Forelimb muscle (tissue), 1 donor: Measurements from ENCODE around the gene NECTIN4. TPM values are rescaled to one million over a fixed set of nuclear protein-coding genes. Genes with fewer than 3 reads are reported as not detected.
"Not testable (repeated sequence)": the region's sequence is repeated elsewhere in the genome, so short reads cannot be mapped to it uniquely, and the experiment has no call there.

Experiments used
- DNase-seq: peaks from one replicate; pipeline ENCODE4 v3.0.0-alpha.2; 2013; ENCODE audit warnings: low read depth
- polyA plus RNA-seq: library from polyadenylated mRNA; unstranded; fragments of 120-200 nt; gene quantifications from one replicate; pipeline ENCODE4 v1.2.1, GENCODE V29; 2013; ENCODE audit not compliant: insufficient read length

The NECTIN4 gene
- polyA plus RNA-seq, 1 donor, result 0.09 TPM

DNA sequence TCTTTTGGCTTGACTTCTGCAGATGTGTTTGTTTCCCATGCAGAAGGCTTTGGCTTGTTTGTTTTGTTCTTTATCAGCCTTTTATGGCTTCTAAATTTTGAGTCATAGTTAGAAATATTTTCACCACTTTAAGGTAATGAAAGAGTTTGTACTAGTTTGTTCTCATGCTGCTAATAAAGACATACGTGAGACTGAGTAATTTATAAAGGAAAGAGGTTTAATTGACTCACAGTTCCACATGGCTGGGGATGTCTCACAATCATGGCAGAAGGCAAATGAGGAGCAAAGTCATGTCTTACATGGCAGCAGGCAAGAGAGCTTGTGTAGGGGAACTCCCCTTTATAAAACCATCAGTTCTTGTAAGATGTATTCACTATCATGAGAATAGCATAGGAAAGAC, 62.4 kb downstream of the NECTIN4 start:
- DNase-seq, result not testable (repeated sequence)

DNA sequence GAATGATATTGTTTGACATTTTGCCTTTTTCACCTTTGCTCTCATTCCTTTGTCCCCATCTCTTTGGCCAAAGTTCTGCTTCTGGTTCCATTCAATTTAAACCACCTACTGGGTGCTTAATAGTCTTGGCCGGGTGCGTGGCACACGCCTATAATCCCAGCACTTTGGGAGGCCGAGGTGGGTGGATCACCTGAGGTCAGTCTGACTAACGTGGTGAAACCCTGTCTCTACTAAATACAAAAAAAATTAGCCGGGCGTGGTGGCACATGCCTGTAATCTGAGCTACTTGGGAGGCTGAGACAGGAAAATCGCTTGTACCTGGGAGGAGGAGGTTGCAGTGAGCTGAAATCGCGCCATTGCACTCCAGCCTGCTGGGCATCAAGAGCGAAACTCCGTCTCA, 66.9 kb downstream of the NECTIN4 start:
- DNase-seq, result not testable (repeated sequence)

DNA sequence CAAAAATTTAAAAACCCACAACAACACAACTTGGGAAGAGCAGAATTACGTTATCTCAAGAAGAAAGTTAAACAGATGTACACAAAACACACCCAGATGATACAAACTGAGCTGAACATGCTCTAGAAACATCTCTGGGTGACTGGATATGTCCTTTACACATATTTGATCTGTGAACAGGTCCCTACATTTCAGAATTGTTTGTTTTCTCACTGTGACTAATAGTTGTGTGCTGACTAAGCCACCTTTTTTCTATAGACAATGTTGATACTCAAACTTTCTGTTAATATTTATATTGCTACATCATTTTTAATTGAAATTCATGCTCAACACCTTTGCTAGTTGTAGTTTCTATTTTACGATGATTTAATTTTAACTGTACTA, 67.4 kb downstream of the NECTIN4 start:
- DNase-seq, result no peak

DNA sequence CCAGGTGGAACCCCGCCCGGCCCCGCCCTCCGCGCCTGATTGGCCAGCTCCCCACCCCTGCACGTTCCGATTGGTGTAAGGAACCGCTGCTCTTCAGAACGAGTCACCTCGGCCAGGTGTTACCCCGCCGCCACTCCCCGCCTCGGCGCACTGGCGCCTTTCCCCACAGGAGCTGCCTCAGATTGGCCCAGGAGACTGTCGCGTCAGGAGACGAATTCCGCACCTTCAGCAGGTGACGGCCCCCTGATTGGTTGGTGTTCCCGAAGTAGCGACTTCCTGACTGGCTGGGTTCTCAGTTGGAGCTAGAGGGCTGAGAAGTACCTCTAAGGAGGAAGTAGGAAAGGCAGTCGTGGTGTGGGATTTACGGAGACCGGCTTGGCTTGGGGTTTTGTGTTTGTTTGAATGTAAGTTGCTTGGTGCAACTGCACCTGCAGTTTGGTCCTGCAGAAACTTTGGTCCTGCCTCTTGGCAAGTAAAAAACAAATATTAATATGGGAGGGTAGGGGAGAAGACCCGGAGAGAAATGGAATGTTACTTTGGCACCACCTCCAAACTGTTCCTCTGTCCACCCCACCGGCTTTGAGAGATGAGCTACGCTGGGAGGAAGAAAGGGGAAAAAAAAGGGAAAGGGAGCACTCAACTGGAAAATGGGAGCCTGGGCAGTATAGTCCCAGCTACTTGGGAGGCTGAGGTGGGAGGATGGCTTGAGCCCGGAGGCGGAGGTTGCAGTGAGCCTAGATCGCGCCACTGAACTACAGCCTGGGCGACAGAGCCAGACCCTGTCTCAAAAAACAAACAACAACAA, 68.0 kb downstream of the NECTIN4 start:
- DNase-seq, result no peak

Other genes with a start within 250 kb of the NECTIN4 start
- gene CD244, start 226.7 kb downstream of the NECTIN4 start, polyA plus RNA-seq, result 0.16 TPM
- gene ITLN1, start 204.4 kb downstream of the NECTIN4 start, polyA plus RNA-seq, result not detected
- gene ITLN2, start 134.7 kb downstream of the NECTIN4 start, polyA plus RNA-seq, result not detected
- gene F11R, start 68.4 kb downstream of the NECTIN4 start, polyA plus RNA-seq, result 11.4 TPM
- gene TSTD1, start 50.6 kb downstream of the NECTIN4 start, polyA plus RNA-seq, result 23.6 TPM
- 33.5 TPM for gene USF1, start 43.6 kb downstream of the NECTIN4 start, polyA plus RNA-seq
- gene ARHGAP30, start 19.7 kb downstream of the NECTIN4 start, polyA plus RNA-seq, result 2.4 TPM
- gene KLHDC9, start 8.8 kb upstream of the NECTIN4 start, polyA plus RNA-seq, result 0.57 TPM
- gene PFDN2, start 28.5 kb upstream of the NECTIN4 start, polyA plus RNA-seq, result 68.4 TPM
- gene NIT1, start 28.5 kb upstream of the NECTIN4 start, polyA plus RNA-seq, result 32.7 TPM
- gene DEDD, start 43.1 kb upstream of the NECTIN4 start, polyA plus RNA-seq, result 47.1 TPM
- gene UFC1, start 64.4 kb upstream of the NECTIN4 start, polyA plus RNA-seq, result 98.9 TPM
- 26.6 TPM for gene USP21, start 69.9 kb upstream of the NECTIN4 start, polyA plus RNA-seq
- gene PPOX, start 76.9 kb upstream of the NECTIN4 start, polyA plus RNA-seq, result 18.2 TPM
- 22.2 TPM for gene B4GALT3, start 87.9 kb upstream of the NECTIN4 start, polyA plus RNA-seq
- gene ADAMTS4, start 109.5 kb upstream of the NECTIN4 start, polyA plus RNA-seq, result 11.8 TPM
- gene NDUFS2, start 112.8 kb upstream of the NECTIN4 start, polyA plus RNA-seq, result 142 TPM
- gene FCER1G, start 125.7 kb upstream of the NECTIN4 start, polyA plus RNA-seq, result 13.2 TPM
- not detected for gene APOA2, start 134.1 kb upstream of the NECTIN4 start, polyA plus RNA-seq
- 9.8 TPM for gene TOMM40L, start 136.5 kb upstream of the NECTIN4 start, polyA plus RNA-seq
- gene NR1I3, start 148.6 kb upstream of the NECTIN4 start, polyA plus RNA-seq, result 0.83 TPM
- 0.38 TPM for gene PCP4L1, start 169.2 kb upstream of the NECTIN4 start, polyA plus RNA-seq
- gene MPZ, start 220.4 kb upstream of the NECTIN4 start, polyA plus RNA-seq, result 12.5 TPM
- gene SDHC, start 224.8 kb upstream of the NECTIN4 start, polyA plus RNA-seq, result 117 TPM